ENCODE results near the gene TMEM54. TPM values are rescaled to one million over a fixed set of nuclear protein-coding genes. Genes with fewer than 3 reads are reported as not detected.

The TMEM54 gene, protein sequence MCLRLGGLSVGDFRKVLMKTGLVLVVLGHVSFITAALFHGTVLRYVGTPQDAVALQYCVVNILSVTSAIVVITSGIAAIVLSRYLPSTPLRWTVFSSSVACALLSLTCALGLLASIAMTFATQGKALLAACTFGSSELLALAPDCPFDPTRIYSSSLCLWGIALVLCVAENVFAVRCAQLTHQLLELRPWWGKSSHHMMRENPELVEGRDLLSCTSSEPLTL
- total RNA-seq (2014; rRNA removed; shearing (Covaris generic)) = 47.5 and 76.9 TPM in 2 replicates

- no peak for DNase-seq (ENCODE audit: low spot score)
Measured at GRCh38 chr1:32900956-32901822, at the start of gene TMEM54. TSS of gene TMEM54 (minus strand) at chr1:32901389. CDS start at chr1:32901238, 151 bp downstream.

- DNase-seq (ENCODE audit: low spot score) = no peak
Measured at GRCh38 chr1:32949519-32949918, 48.3 kb upstream of the TMEM54 start.

GRCh38 chr1:32948905-32949304, 47.7 kb upstream of the TMEM54 start:
- no peak for DNase-seq (ENCODE audit: low spot score)

DNA sequence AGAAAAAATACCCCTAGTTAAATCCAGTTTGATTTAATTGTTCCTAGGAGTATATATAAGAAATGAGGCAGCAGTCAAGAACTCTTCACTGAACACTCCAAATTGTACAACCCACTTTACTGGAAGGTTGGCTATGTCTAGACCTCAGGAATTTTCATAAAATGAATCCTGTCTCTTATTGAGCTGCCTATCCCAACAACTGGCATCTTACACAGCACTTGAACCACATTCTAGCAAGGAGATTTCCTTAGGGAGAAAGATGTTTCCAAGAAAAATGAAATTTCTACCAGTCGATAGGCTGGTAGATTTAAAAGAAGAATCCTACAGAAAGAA, 47.2 kb upstream of the TMEM54 start:
- no peak for DNase-seq (ENCODE audit: low spot score)

GRCh38 chr1:32947669-32948389, 46.6 kb upstream of the TMEM54 start:
- DNase-seq (ENCODE audit: low spot score) = no peak

DNA sequence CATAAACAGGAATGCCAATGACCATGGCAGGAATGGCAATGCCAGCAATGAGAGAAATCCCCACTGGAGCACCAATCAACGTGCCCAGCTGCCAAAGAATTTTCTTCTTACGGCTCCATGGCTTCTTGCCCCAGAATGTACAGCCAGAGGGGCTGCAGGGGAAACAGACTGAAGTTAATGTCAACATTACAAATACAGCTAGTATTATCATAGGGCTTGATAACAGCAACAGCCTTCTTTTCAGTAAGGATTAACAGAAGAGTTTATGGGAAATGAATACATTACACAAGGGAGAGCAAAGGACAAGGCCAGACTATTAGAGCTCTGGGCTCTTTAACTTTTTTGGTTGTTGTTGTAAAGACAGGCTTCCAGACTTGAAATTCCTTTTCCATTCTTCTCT, 45.2 kb upstream of the TMEM54 start:
- no peak for DNase-seq (ENCODE audit: low spot score)

DNA sequence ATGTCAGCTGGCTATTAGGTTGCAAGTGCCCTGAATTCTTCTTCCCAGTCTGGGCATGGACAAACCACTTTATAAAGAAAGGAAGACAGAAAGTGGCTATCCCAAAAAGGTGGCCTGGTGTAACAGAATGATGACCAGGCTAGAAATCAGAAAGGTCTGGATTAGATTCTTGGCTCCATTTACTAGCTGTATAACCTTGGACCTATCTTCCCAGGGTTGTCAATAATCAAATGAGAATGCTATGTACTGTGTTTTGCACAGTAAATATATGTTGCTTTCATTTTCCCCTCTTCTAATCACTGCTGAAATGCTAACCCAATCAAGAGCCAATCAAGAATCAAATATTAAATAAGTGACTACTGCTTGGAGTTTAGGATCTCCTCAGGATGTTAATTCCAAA, 43.0 kb upstream of the TMEM54 start:
- DNase-seq (ENCODE audit: low spot score) = no peak

DNA sequence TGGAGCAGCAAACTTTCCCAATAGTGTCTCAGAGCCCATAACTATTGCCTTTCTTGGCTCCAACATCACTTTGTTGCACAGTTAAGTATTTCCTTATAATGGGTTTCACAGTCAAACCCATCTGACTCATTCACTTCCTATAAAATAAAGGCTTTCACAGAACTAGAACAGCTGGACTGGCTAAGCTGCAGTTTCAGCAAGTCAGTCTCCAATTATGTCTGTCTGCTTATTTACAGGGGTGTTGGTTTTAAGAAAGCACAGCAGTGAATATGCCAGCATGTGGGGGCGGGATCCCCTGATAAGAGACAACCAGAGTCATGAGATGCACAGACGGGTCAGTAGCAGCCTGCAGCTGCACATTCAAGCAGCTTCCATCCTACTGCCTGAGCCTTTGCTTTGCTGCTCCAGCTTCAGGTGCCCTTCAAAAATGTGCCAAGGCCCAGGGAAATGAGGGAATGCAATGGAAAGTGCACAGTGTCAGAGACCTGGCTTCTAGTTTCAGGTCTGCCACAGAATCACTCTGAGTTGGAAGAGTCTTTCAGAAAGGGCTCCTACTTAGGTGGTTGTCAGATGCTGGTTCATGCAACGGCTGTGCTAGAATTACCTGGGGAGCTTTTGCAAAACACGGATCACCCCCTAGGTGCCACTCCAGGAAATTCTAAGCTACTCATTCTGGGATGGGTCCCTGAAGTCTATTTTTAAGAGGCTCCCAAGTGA, 38.6 kb upstream of the TMEM54 start:
- DNase-seq (ENCODE audit: low spot score) = peak; percentile 72

GRCh38 chr1:32937061-32937460, 35.9 kb upstream of the TMEM54 start:
- DNase-seq (ENCODE audit: low spot score) = no peak

GRCh38 chr1:32934535-32934934, 33.3 kb upstream of the TMEM54 start:
- no peak for DNase-seq (ENCODE audit: low spot score)

- DNase-seq (ENCODE audit: low spot score) = peak; percentile 79
Measured at GRCh38 chr1:32933742-32934322, 32.6 kb upstream of the TMEM54 start.

DNA sequence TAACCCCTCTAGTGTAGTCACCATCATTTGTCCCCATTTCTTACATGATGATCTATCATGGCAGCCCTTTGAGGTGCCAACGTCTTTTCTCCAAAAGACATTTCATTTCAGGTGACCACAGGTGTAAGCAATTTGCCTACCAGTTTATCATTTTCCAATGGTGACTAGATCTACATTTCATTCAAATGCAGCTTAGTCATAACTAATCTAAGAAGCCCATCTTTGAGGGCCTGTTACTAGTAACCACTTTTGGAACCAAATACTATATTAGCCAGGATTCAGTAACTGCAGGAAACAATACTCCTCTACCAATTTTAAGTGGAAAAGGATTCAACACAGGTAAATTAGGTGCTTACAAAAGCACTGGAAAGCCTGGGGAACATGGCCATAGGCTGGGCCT, 30.6 kb upstream of the TMEM54 start:
- DNase-seq (ENCODE audit: low spot score) = no peak

GRCh38 chr1:32929366-32929765, 28.2 kb upstream of the TMEM54 start:
- DNase-seq (ENCODE audit: low spot score) = no peak

- no peak for DNase-seq (ENCODE audit: low spot score)
Measured at GRCh38 chr1:32928715-32929114, 27.5 kb upstream of the TMEM54 start.

DNA sequence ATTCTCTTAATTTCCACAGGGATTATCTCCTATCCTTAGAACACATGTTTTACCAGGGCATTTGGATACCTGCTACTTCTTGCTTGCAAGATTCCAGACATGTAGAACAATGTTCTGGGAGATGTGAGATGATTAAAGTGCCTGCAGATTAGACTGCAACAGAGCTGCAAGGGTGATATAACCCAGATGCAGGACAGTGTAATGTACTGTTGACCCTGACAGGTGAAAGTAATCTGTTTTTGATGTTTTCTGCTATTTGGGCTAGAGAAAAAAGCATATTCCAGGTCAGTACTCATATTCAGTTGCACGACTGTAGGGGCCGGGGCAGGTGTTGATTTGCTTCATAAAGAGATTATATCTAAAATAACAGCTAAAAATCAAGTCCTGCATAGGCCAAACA, 27.1 kb upstream of the TMEM54 start:
- DNase-seq (ENCODE audit: low spot score) = no peak

DNA sequence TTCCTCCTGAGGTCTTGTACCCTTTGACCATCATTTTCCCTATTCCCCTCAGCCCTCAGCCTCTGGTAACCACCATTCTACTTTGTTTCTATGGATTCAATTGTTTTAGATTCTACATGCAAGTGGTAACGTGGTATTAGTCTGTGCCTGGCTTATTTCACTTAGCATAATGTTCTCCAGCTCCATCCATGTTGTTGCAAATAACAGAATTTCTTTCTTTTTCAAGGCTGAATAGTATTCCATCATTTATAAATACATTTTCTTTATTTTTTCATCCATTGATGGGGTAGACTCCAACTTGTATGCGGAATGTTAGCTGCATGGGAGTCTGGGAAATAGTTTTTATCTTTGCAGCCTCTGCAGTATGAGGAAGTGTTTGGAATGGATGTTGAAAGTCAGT, 26.3 kb upstream of the TMEM54 start:
- DNase-seq (ENCODE audit: low spot score) = no peak

- no peak for DNase-seq (ENCODE audit: low spot score)
Measured at GRCh38 chr1:32926562-32926961, 25.4 kb upstream of the TMEM54 start.

GRCh38 chr1:32925403-32926162, 24.4 kb upstream of the TMEM54 start:
- no peak for DNase-seq (ENCODE audit: low spot score)

DNA sequence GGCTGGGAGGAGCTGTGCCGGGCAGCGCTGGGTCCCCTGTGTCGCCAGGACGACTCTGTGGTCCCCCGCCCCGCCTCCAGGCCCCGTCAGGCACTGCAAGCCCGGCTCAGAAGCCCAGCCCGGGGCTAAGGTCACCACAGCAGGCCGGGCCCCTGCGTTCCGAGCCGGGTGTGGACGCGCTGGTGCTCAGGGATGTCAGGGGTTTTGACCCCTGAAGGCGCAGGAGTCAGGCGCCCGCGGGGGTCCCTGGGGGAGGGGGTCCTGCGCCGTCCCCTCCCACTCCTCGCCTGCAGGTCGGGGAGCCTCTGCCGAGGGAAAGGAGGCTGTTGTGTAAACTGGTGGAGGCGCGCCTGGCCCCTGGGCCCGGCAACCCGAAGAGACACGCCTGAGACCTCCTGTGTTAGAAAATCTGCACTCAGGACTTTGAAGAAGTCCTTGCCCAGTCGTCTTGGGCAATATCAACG, 23.7 kb upstream of the TMEM54 start:
- no peak for DNase-seq (ENCODE audit: low spot score)

DNA sequence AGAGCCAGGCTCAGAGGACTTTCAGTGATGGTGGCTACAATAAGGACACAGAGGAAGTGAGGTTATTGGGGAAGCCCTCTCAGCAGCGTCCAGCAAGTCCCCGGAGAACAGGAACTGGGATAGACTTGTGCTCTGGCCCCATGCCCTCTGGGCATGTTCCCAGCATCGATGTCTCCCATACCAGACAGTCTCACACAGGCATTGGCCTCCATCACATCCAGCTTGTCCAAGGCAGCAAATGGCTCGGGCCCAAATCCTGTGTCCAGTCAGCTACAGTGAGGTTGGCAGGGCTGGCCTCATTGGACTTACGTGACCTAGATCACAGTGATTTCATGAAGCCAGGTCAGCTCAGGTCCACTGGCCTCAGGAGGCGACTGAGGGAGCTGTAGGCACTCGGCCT, 19.6 kb upstream of the TMEM54 start:
- no peak for DNase-seq (ENCODE audit: low spot score)
